NCI-H2196 treated with DMSO at 0.1 percent for 48 hours (cell line): ENCODE data around the gene ST6GALNAC6.

Source experiments
- DNase-seq: peaks from one replicate; lab custom pipeline; 2025; ENCODE audit not compliant: unreplicated experiment; lab: John Stamatoyannopoulos, UW

Gene ST6GALNAC6

GRCh38 chr9:127918183-127919107 is 19.0 kb upstream of the ST6GALNAC6 start:
- no peak for DNase-seq

GRCh38 chr9:127917603-127918002 is 18.2 kb upstream of the ST6GALNAC6 start:
- no peak for DNase-seq

- peak; percentile 83 for DNase-seq
Measured at GRCh38 chr9:127916720-127917581, 17.5 kb upstream of the ST6GALNAC6 start, which contains the start of gene ST6GALNAC4. ST6GALNAC4 (minus strand) TSS chr9:127917041; CDS start chr9:127916419, 622 bp downstream.

- no peak for DNase-seq
Measured at GRCh38 chr9:127915801-127916719, 16.7 kb upstream of the ST6GALNAC6 start.

GRCh38 chr9:127915325-127915752 is 15.9 kb upstream of the ST6GALNAC6 start:
- DNase-seq = no peak

- no peak for DNase-seq
Measured at GRCh38 chr9:127913682-127914081, 14.3 kb upstream of the ST6GALNAC6 start.

GRCh38 chr9:127912882-127913281 is 13.5 kb upstream of the ST6GALNAC6 start:
- DNase-seq = peak; percentile 37

- DNase-seq = no peak
Measured at GRCh38 chr9:127912296-127912695, 12.9 kb upstream of the ST6GALNAC6 start.

- no peak for DNase-seq
Measured at GRCh38 chr9:127910613-127911205, 11.3 kb upstream of the ST6GALNAC6 start.

GRCh38 chr9:127909839-127910273 is 10.5 kb upstream of the ST6GALNAC6 start:
- no peak for DNase-seq

- DNase-seq = no peak
Measured at GRCh38 chr9:127908660-127908926, 9.2 kb upstream of the ST6GALNAC6 start.

- DNase-seq = no peak
Measured at GRCh38 chr9:127907867-127908659, 8.7 kb upstream of the ST6GALNAC6 start.

GRCh38 chr9:127905788-127906191 is 6.4 kb upstream of the ST6GALNAC6 start:
- no peak for DNase-seq

GRCh38 chr9:127905004-127905728 is 5.8 kb upstream of the ST6GALNAC6 start:
- DNase-seq = no peak

- DNase-seq = no peak
Measured at GRCh38 chr9:127904561-127905003, 5.2 kb upstream of the ST6GALNAC6 start.

- no peak for DNase-seq
Measured at GRCh38 chr9:127903557-127904475, 4.4 kb upstream of the ST6GALNAC6 start.

GRCh38 chr9:127898433-127899127 is 823 bp downstream of the ST6GALNAC6 start:
- DNase-seq = no peak
